ENCODE measurements around the gene LAMTOR4.

Gene LAMTOR4

DNA sequence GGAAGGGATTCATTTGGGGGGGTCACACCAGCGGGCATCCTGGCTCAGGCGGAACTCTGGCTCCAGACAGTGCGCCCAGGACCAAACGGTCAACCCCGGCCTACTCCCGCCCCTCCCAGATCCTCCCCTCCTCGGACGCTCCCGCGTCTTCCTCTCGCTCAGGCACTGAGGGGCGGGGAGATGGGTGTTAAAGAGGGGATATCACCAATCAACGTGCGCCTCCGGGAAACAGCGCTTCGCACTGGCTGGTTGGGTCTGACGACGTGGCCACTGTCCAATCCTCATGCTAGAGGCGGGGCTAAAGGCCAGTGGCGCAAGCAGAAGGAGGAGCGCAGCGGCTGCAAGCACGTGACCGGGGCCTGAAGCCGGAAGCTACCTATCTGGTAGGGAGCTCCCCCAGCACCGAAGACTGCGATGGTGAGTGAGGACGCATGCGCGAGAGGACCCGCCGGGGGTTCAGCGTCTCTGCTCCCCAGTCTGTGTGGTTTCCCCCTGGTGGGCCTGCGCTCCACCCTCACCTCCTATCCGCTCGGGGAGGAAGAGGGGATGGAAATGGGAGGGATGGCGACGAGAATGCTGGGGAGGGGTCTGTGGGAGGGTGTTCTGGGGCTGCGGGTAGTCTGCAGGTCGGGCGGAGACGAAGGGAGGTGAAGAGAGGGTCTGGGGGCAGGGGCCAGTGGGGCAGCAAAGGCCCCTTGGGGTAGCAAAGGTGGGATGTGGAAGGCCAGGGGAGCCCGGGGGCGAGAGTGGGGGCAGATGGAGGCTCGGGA, at the start of gene LAMTOR4:
LAMTOR4 (plus strand) TSS at position 360 of the 770 bp plus-strand sequence; CDS start at position 415, 55 bp downstream.
- Histone ChIP-seq H3K27me3 (ENCODE audit: insufficient read depth, insufficient read length) (no peaks in the 10 kb centered on the region), H3K9ac (ENCODE audit: insufficient read length, low read depth) (peak within 1 kb of the TSS; percentile 92), H3K36me3 (ENCODE audit: insufficient read depth, insufficient read length, low read length) (peaks cover 18% of the 10 kb centered on the region), H3K4me1 (ENCODE audit: insufficient read depth, insufficient read length) (no peaks in the 10 kb centered on the region), H3K9me3 (ENCODE audit: insufficient read depth, low read length) (no peaks in the 10 kb centered on the region), H3K4me3 (ENCODE audit: insufficient read length, low read depth) (peak within 1 kb of the TSS; percentile 93)
- peak; percentile 99 for DNase-seq (ENCODE audit: low read depth, low spot score)
- TF ChIP-seq YY1 (IDR thresholded peaks at IDR 0.05; ENCODE audit: insufficient read depth, insufficient read length), result no peak
- TF ChIP-seq ZNF274 (IDR thresholded peaks at IDR 0.05; ENCODE audit: low read depth, low read length), result no peak
- no peak for TF ChIP-seq SUZ12 (IDR thresholded peaks at IDR 0.05; ENCODE audit: extremely low read depth, insufficient read depth, insufficient read length)

DNA sequence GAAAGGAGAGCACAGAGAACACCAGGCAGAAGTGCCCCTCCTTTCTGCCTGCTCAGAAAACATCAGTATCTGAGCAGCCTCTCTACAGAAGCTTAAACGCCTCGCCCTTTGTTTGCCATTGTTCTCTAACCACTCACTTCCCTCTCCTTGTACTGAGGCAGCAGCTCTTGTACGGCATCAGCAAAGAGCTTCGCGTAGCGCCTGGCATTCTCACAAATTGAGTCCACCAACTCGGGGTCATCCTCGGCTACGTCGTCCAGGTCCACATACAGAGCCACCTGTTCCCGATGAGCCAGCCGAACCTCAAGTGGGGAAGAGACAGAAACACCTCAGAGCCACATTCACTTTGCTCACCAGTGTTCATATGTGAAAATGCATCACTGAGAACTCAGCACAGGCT, 49.3 kb upstream of the LAMTOR4 start:
- Histone ChIP-seq H3K9me3 (ENCODE audit: insufficient read depth, low read length) (no peaks in the 10 kb centered on the region), H3K4me3 (ENCODE audit: insufficient read length, low read depth) (peak overlapping the region; percentile 93), H3K9ac (ENCODE audit: insufficient read length, low read depth) (peak overlapping the region; percentile 100), H3K4me1 (ENCODE audit: insufficient read depth, insufficient read length) (peaks cover 10% of the 10 kb centered on the region), H3K27me3 (ENCODE audit: insufficient read depth, insufficient read length) (no peaks in the 10 kb centered on the region), H3K36me3 (ENCODE audit: insufficient read depth, insufficient read length, low read length) (peaks cover 64% of the 10 kb centered on the region)
- TF ChIP-seq SUZ12 (IDR thresholded peaks at IDR 0.05; ENCODE audit: extremely low read depth, insufficient read depth, insufficient read length) (no peak), ZNF274 (IDR thresholded peaks at IDR 0.05; ENCODE audit: low read depth, low read length) (no peak), YY1 (IDR thresholded peaks at IDR 0.05; ENCODE audit: insufficient read depth, insufficient read length) (no peak)
- DNase-seq (ENCODE audit: low read depth, low spot score), result no peak

- peaks cover 10% of the 10 kb centered on the region for H3K4me1 ChIP-seq (ENCODE audit: insufficient read depth, insufficient read length)
- H3K36me3 ChIP-seq (ENCODE audit: insufficient read depth, insufficient read length, low read length), result peaks cover 63% of the 10 kb centered on the region
- H3K27me3 ChIP-seq (ENCODE audit: insufficient read depth, insufficient read length), result no peaks in the 10 kb centered on the region
- DNase-seq (ENCODE audit: low read depth, low spot score), result no peak
- H3K9me3 ChIP-seq (ENCODE audit: insufficient read depth, low read length), result no peaks in the 10 kb centered on the region
- TF ChIP-seq ZNF274 (IDR thresholded peaks at IDR 0.05; ENCODE audit: low read depth, low read length) (no peak), SUZ12 (IDR thresholded peaks at IDR 0.05; ENCODE audit: extremely low read depth, insufficient read depth, insufficient read length) (no peak), YY1 (IDR thresholded peaks at IDR 0.05; ENCODE audit: insufficient read depth, insufficient read length) (no peak)
- H3K9ac ChIP-seq (ENCODE audit: insufficient read length, low read depth), result peak overlapping the region; percentile 100
- H3K4me3 ChIP-seq (ENCODE audit: insufficient read length, low read depth), result peak overlapping the region; percentile 93
Measured at GRCh38 chr7:100100420-100101015, 48.2 kb upstream of the LAMTOR4 start.

DNA sequence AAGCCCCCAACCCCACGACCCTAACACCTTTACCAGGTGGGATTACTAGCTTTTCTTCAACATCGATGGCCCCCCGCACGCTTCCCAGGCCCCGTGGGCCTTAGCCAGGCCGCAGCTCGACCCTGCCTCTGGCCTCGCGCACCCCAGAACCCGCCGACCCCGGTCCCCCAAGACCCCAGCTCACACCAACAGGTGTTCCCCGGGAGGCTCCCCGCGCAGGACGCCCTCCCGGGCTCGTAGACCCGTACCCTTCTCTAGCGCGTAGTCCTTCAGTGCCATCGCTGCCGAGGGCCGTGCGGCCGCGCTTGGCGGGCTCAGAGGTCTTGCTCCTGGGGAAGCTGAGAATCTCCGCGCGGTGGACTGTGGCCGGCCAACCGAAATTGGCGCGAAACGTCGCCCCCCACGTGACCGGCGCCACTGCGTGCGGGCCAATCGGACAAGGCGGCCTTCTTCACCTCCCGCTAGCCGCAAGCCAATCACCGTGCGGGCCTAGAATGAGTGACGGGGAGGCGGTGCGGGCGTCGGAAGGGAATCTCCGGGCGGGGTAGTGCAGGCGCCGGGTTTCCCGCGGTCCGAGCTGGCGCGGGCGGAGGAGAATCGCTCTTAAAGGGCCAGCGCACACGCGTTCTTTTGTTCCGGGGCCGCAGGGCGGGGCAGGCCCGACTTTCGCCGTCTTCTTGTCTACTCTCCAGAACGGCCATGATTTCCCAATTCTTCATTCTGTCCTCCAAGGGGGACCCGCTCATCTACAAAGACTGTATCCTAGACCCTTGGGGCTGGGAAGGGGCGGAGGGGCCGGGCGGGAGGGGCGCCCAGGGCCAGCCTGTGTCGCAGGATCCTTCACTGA, 47.5 kb upstream of the LAMTOR4 start, which contains the start of the genes AP4M1 and MCM7:
AP4M1 (plus strand) TSS at position 628 of the 847 bp plus-strand sequence; CDS start at position 700, 72 bp downstream.
MCM7 (minus strand) TSS at position 382 of the 847 bp plus-strand sequence; CDS start at position 279, 103 bp downstream.
- Histone ChIP-seq H3K36me3 (ENCODE audit: insufficient read depth, insufficient read length, low read length) (peaks cover 63% of the 10 kb centered on the region), H3K4me1 (ENCODE audit: insufficient read depth, insufficient read length) (peaks cover 10% of the 10 kb centered on the region), H3K9ac (ENCODE audit: insufficient read length, low read depth) (peak within 1 kb of the TSS; percentile 100), H3K27me3 (ENCODE audit: insufficient read depth, insufficient read length) (no peaks in the 10 kb centered on the region), H3K4me3 (ENCODE audit: insufficient read length, low read depth) (peak within 1 kb of the TSS; percentile 93), H3K9me3 (ENCODE audit: insufficient read depth, low read length) (no peaks in the 10 kb centered on the region)
- no peak for TF ChIP-seq SUZ12 (IDR thresholded peaks at IDR 0.05; ENCODE audit: extremely low read depth, insufficient read depth, insufficient read length)
- no peak for TF ChIP-seq ZNF274 (IDR thresholded peaks at IDR 0.05; ENCODE audit: low read depth, low read length)
- no peak for TF ChIP-seq YY1 (IDR thresholded peaks at IDR 0.05; ENCODE audit: insufficient read depth, insufficient read length)
- peak; percentile 98 for DNase-seq (ENCODE audit: low read depth, low spot score)

GRCh38 chr7:100102950-100103840, 45.5 kb upstream of the LAMTOR4 start:
- H3K4me3 ChIP-seq (ENCODE audit: insufficient read length, low read depth), result no peak overlapping the region
- peaks cover 10% of the 10 kb centered on the region for H3K4me1 ChIP-seq (ENCODE audit: insufficient read depth, insufficient read length)
- H3K36me3 ChIP-seq (ENCODE audit: insufficient read depth, insufficient read length, low read length), result peaks cover 65% of the 10 kb centered on the region
- TF ChIP-seq SUZ12 (IDR thresholded peaks at IDR 0.05; ENCODE audit: extremely low read depth, insufficient read depth, insufficient read length) (no peak), ZNF274 (IDR thresholded peaks at IDR 0.05; ENCODE audit: low read depth, low read length) (no peak), YY1 (IDR thresholded peaks at IDR 0.05; ENCODE audit: insufficient read depth, insufficient read length) (no peak)
- H3K9me3 ChIP-seq (ENCODE audit: insufficient read depth, low read length), result no peaks in the 10 kb centered on the region
- DNase-seq (ENCODE audit: low read depth, low spot score), result no peak
- peak overlapping the region; percentile 21 for H3K9ac ChIP-seq (ENCODE audit: insufficient read length, low read depth)
- H3K27me3 ChIP-seq (ENCODE audit: insufficient read depth, insufficient read length), result no peaks in the 10 kb centered on the region

- Histone ChIP-seq H3K27me3 (ENCODE audit: insufficient read depth, insufficient read length) (no peaks in the 10 kb centered on the region), H3K4me3 (ENCODE audit: insufficient read length, low read depth) (no peak overlapping the region), H3K4me1 (ENCODE audit: insufficient read depth, insufficient read length) (peaks cover 3% of the 10 kb centered on the region), H3K9me3 (ENCODE audit: insufficient read depth, low read length) (no peaks in the 10 kb centered on the region), H3K36me3 (ENCODE audit: insufficient read depth, insufficient read length, low read length) (peaks cover 63% of the 10 kb centered on the region), H3K9ac (ENCODE audit: insufficient read length, low read depth) (no peak overlapping the region)
- no peak for DNase-seq (ENCODE audit: low read depth, low spot score)
- TF ChIP-seq YY1 (IDR thresholded peaks at IDR 0.05; ENCODE audit: insufficient read depth, insufficient read length), result no peak
- no peak for TF ChIP-seq ZNF274 (IDR thresholded peaks at IDR 0.05; ENCODE audit: low read depth, low read length)
- TF ChIP-seq SUZ12 (IDR thresholded peaks at IDR 0.05; ENCODE audit: extremely low read depth, insufficient read depth, insufficient read length), result no peak
Measured at GRCh38 chr7:100105534-100105933, 43.2 kb upstream of the LAMTOR4 start.
